Measurements from ENCODE around the gene ACTL9. TPM values are rescaled to one million over a fixed set of nuclear protein-coding genes. Genes with fewer than 3 reads are reported as not detected.

ACTL9 gene
- total RNA-seq, 1 donor from 2014 or later, result not detected

GRCh38 chr19:8654591-8655339 is 43.8 kb downstream of the ACTL9 start:
- DNase-seq, result peak; percentile 75
- Histone ChIP-seq H3K27ac (no peak overlapping the region), H3K4me1 (peaks cover 11% of the 10 kb centered on the region), H3K4me3 (peak overlapping the region; percentile 31), H3K27me3 (ENCODE audit: low read depth) (no peaks in the 10 kb centered on the region), H3K9me3 (no peaks in the 10 kb centered on the region), H3K36me3 (no peaks in the 10 kb centered on the region)
- peak; percentile 85 to 88 for ATAC-seq
- intact Hi-C loops (cut with DNase I), result no loop called here
- TF ChIP-seq CTCF (IDR thresholded peaks at IDR 0.05), result peak; percentile 98

GRCh38 chr19:8648240-8648639 is 50.4 kb downstream of the ACTL9 start:
- H3K9me3 ChIP-seq, result no peaks in the 10 kb centered on the region
- intact Hi-C loops (cut with DNase I), result no loop called here
- DNase-seq, result no peak
- peaks cover 4% of the 10 kb centered on the region for H3K27me3 ChIP-seq (ENCODE audit: low read depth)
- peak in 1 of 2 donors; percentile 42 for ATAC-seq
- no peaks in the 10 kb centered on the region for H3K36me3 ChIP-seq
- H3K4me1 ChIP-seq, result no peaks in the 10 kb centered on the region
- no peak overlapping the region for H3K4me3 ChIP-seq
- no peak for TF ChIP-seq CTCF (IDR thresholded peaks at IDR 0.05)
- no peak overlapping the region for H3K27ac ChIP-seq

Other genes with a start within 250 kb of the ACTL9 start
- 52.2 TPM for gene PRAM1, start 196.2 kb downstream of the ACTL9 start, total RNA-seq
- gene ZNF414, start 184.6 kb downstream of the ACTL9 start, total RNA-seq, result 21.6 TPM
- gene MYO1F, start 121.4 kb downstream of the ACTL9 start, total RNA-seq, result 162 TPM
- 22.4 TPM for gene ADAMTS10, start 88.1 kb downstream of the ACTL9 start, total RNA-seq
- not detected for gene NFILZ, start 68.2 kb downstream of the ACTL9 start, total RNA-seq
- not detected for gene OR2Z1, start 22.8 kb upstream of the ACTL9 start, total RNA-seq
- 23.1 TPM for gene ZNF558, start 133.5 kb upstream of the ACTL9 start, total RNA-seq
- not detected for gene MBD3L1, start 133.6 kb upstream of the ACTL9 start, total RNA-seq